SU-DHL-6 (cell line): ENCODE measurements around the gene METRN.
A peak's percentile ranks its signal among the peaks of the same experiment; 100 is the strongest.
"Not testable (repeated sequence)": the region's sequence is repeated elsewhere in the genome, so short reads cannot be mapped to it uniquely, and the experiment has no call there.

ENCODE experiments used
- H2AFZ ChIP-seq: fragments of 200-600 bp; sonication (generic); 2 replicates; pipeline ENCODE4 v1.6.1; 2014; ENCODE audit warnings: low read depth, mild to moderate bottlenecking, moderate library complexity, mixed read lengths, antibody characterized with exemption, low read length; ENCODE audit not compliant: severe bottlenecking
- H3F3A ChIP-seq: fragments of 200-600 bp; shearing (Covaris generic); 2 replicates; pipeline ENCODE4 v1.6.0; 2016; ENCODE audit warnings: antibody characterized with exemption, mild to moderate bottlenecking; ENCODE audit not compliant: insufficient read depth
- H3K27ac ChIP-seq: fragments of 200-600 bp; sonication (generic); 2 replicates; pipeline ENCODE4 v1.5.1; 2016; ENCODE audit warnings: low read depth, mild to moderate bottlenecking, low read length, moderate library complexity, mixed read lengths
- H3K27me3 ChIP-seq: fragments of 200-600 bp; sonication (generic), shearing (Covaris generic); 2 replicates; pipeline ENCODE4 v1.6.0; 2014; ENCODE audit warnings: mild to moderate bottlenecking, low read length
- H3K36me3 ChIP-seq: fragments of 200-600 bp; sonication (generic); 2 replicates; pipeline ENCODE4 v1.6.1; 2014; ENCODE audit warnings: mild to moderate bottlenecking, low read length, mixed read lengths
- H3K4me2 ChIP-seq: fragments of 300-600, 200-600 bp; shearing (Covaris generic), sonication (generic); 2 replicates; pipeline ENCODE4 v1.6.0; 2014; ENCODE audit warnings: low read length, low read depth, mild to moderate bottlenecking; ENCODE audit not compliant: poor library complexity, severe bottlenecking
- H3K4me3 ChIP-seq: fragments of 200-600 bp; sonication (generic); 2 replicates; pipeline ENCODE4 v1.5.1; 2014; ENCODE audit warnings: antibody characterized with exemption, low read length, mild to moderate bottlenecking, mixed read lengths; ENCODE audit not compliant: insufficient read depth, poor library complexity, severe bottlenecking
- H3K79me2 ChIP-seq: fragments of 200-600 bp; sonication (generic); 2 replicates; pipeline ENCODE4 v1.6.1; 2014; ENCODE audit warnings: mild to moderate bottlenecking, low read length, moderate library complexity; ENCODE audit not compliant: insufficient read depth
- H3K9ac ChIP-seq: fragments of 200-600 bp; sonication (generic); 2 replicates; pipeline ENCODE4 v1.7.0; 2014; ENCODE audit warnings: mild to moderate bottlenecking, low read length
- H3K9me2 ChIP-seq: fragments of 200-600 bp; sonication (generic); replicated peaks from 2 replicates; pipeline ENCODE4 v1.6.1; 2014; ENCODE audit warnings: low read length; ENCODE audit not compliant: insufficient read depth
- H3K9me3 ChIP-seq: fragments of 200-600 bp; sonication (generic); 2 replicates; pipeline ENCODE4 v1.6.1; 2014; ENCODE audit warnings: low read length, mixed read lengths; ENCODE audit not compliant: insufficient read depth
- H4K20me1 ChIP-seq: fragments of 200-600 bp; sonication (generic); 2 replicates; pipeline ENCODE4 v1.6.1; 2014; ENCODE audit warnings: low read depth, mild to moderate bottlenecking, antibody characterized with exemption, low read length, moderate library complexity, mixed read lengths
- EZH2phosphoT487 ChIP-seq: fragments of 200-600 bp; sonication (generic), shearing (Covaris generic); conservative IDR thresholded peaks from 2 replicates; pipeline ENCODE4 v1.6.1; 2018; ENCODE audit warnings: mild to moderate bottlenecking, antibody characterized with exemption, low read length, moderate library complexity, mixed read lengths
- TF ChIP-seq, protein P1 (sequence below): fragments of 200-600 bp; sonication (generic); IDR thresholded peaks from one replicate; pipeline ENCODE4 v1.5.1; 2017; ENCODE audit warnings: antibody characterized with exemption, mild to moderate bottlenecking, low read length, moderate library complexity; ENCODE audit not compliant: insufficient read depth, poor library complexity, severe bottlenecking

The METRN gene

DNA sequence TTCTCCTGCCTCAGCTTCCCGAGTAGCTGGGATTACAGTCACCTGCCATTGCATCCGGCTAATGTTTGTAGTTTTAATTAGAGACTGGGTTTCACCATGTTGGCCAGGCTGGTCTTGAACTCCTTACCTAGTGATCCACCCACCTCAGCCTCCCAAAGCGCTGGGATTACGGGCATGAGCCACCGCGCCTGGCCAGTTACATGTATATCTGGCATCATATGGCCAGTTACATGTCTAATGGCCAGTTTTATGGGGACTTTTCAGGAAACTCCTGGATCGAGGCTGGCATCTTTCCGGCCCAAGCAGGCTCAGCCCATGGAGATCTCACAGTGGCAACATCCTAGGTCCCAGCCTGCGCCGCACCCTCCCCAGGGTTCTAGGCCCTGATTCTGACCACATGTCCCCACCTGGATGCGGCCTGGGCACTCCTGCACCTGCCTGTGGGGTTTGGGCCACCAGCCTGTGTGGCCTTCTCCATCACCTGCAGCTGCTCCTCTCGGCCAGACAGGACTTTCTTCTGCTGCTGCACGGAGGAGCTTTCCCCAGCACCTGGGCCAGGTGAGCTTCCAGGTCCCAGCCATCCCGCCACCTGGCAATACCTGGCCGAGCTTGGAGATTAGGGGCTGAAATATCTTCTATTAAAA is 27.2 kb downstream of the METRN start:
- Histone ChIP-seq H3K9me3 (no peaks in the 10 kb centered on the region), H3K36me3 (no peaks in the 10 kb centered on the region), H4K20me1 (no peaks in the 10 kb centered on the region), H3F3A (peaks cover 13% of the 10 kb centered on the region), H3K9me2 (no peaks in the 10 kb centered on the region), H3K27me3 (no peaks in the 10 kb centered on the region), H3K9ac (no peak overlapping the region), H3K79me2 (peaks cover 9% of the 10 kb centered on the region; the same call in 1 of the 2 replicates), H3K27ac (no peak overlapping the region), H3K4me2 (no peak overlapping the region), H2AFZ (no peak overlapping the region), H3K4me3 (no peak overlapping the region)
- no peak for TF ChIP-seq EZH2phosphoT487
- TF ChIP-seq, protein P1, sequence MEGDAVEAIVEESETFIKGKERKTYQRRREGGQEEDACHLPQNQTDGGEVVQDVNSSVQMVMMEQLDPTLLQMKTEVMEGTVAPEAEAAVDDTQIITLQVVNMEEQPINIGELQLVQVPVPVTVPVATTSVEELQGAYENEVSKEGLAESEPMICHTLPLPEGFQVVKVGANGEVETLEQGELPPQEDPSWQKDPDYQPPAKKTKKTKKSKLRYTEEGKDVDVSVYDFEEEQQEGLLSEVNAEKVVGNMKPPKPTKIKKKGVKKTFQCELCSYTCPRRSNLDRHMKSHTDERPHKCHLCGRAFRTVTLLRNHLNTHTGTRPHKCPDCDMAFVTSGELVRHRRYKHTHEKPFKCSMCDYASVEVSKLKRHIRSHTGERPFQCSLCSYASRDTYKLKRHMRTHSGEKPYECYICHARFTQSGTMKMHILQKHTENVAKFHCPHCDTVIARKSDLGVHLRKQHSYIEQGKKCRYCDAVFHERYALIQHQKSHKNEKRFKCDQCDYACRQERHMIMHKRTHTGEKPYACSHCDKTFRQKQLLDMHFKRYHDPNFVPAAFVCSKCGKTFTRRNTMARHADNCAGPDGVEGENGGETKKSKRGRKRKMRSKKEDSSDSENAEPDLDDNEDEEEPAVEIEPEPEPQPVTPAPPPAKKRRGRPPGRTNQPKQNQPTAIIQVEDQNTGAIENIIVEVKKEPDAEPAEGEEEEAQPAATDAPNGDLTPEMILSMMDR, result no peak

DNA sequence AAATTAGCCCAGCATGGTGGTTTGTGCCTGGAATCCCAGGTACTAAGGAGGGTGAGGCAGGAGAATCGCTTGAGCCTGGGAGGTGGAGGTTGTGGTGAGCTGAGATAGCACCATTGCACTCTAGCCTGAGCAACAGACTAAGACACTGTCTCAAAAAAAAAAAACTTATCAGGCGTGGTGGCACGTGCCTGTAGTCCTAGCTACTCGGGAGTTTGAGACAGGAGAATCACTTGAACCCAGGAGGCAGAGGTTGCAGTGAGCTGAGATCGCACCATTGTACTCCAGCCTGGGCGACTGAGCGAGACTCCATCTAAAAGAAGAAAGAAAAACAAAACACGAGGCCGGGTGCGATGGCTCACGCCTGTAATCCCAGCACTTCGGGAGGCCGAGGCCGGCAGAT is 28.0 kb downstream of the METRN start:
- H3K27ac ChIP-seq, H3K27me3 ChIP-seq, H4K20me1 ChIP-seq, H3K9me2 ChIP-seq, H3K4me2 ChIP-seq, H3K36me3 ChIP-seq, H3K9ac ChIP-seq, H3K9me3 ChIP-seq, H3K79me2 ChIP-seq, H3K4me3 ChIP-seq, H2AFZ ChIP-seq: not testable (repeated sequence)
- H3F3A ChIP-seq, result 0 out of 2 replicates have a peak, but pooled peaks cover 10% of the 10 kb centered on the region

DNA sequence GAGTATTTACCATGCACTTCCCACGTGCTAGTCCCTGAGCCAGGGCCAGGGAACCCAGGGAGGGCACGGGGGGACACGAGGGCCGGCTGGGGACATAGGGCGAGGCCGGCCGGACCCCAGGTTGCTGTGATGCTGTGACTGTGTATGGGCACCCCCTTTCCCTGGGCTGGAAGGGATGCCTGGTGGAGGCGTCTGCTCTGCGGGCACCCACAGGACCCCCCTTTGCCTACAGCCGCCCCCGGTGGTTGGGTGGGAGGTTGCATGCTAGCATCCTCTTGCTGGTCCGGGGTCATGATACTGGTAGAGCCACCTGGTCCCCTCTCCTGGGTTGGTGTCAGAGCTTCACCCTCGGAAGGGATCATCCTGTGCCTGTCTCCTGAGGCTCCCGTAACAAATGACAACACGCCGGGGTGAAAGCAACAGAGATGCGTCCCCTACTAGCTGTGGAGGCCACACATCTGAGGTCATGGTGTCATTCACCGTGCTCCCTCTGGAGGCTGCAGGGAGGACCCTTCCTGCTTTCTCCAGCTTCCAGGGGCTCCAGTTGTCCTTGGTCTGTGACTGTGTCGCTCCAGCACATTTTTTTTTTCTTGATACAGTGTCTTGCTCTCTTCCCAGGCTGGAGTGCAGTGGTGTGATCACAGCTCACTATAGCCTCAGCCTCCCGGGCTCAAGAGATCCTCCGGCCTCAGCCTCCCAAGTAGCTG is 29.0 kb downstream of the METRN start:
- no peaks in the 10 kb centered on the region for H3K9me3 ChIP-seq
- H3K4me3 ChIP-seq, result no peak overlapping the region
- peaks cover 9% of the 10 kb centered on the region; the same call in 1 of the 2 replicates for H3K79me2 ChIP-seq
- H3K27ac ChIP-seq, result no peak overlapping the region
- H2AFZ ChIP-seq, result no peak overlapping the region
- no peak overlapping the region for H3K9ac ChIP-seq
- H3K4me2 ChIP-seq, result no peak overlapping the region
- H4K20me1 ChIP-seq, result no peaks in the 10 kb centered on the region
- H3F3A ChIP-seq, result 0 out of 2 replicates have a peak, but pooled peaks cover 4% of the 10 kb centered on the region
- no peaks in the 10 kb centered on the region for H3K27me3 ChIP-seq
- TF ChIP-seq, protein P1, result no peak
- TF ChIP-seq EZH2phosphoT487, result no peak
- H3K9me2 ChIP-seq, result no peaks in the 10 kb centered on the region
- no peaks in the 10 kb centered on the region for H3K36me3 ChIP-seq

DNA sequence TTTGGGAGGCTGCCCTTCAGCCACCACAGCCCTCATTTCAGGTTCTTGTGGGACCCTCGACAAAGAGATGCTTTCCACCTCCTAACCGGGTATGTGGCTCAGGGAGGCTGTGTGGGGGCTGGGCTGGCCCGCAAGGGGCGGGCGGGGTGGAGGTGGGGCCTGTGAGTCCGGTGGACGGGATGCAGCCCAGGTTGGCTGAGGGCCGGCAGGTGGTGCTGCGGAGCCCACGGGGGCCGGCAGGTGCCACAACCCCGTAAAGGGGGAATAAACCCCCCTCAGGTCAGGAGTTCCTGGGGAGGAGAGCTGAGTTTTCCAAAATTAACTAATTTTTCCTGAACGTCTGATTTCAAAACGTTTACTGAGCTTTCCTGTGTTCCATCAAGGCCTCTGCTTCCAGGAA is 30.8 kb downstream of the METRN start:
- Histone ChIP-seq H3K79me2 (no peaks in the 10 kb centered on the region), H4K20me1 (no peaks in the 10 kb centered on the region), H3K9me2 (no peaks in the 10 kb centered on the region), H3K4me3 (no peak overlapping the region), H3K27ac (no peak overlapping the region), H3K4me2 (no peak overlapping the region), H3K27me3 (no peaks in the 10 kb centered on the region), H3F3A (no peaks in the 10 kb centered on the region), H2AFZ (no peak overlapping the region), H3K9ac (no peak overlapping the region), H3K36me3 (no peaks in the 10 kb centered on the region), H3K9me3 (no peaks in the 10 kb centered on the region)
- TF ChIP-seq EZH2phosphoT487, result no peak
- TF ChIP-seq, protein P1, result peak; percentile 19
